GM19324 (cell line): ENCODE results near the gene WNT2B.
"Not testable (repeated sequence)": the region's sequence is repeated elsewhere in the genome, so short reads cannot be mapped to it uniquely, and the experiment has no call there.

Source experiments
- ATAC-seq: cut with Tn5 transposase; IDR thresholded peaks from one replicate; pipeline ENCODE4 v1.9.1; 2021; ENCODE audit warnings: mild to moderate bottlenecking, moderate library complexity; ENCODE audit not compliant: unreplicated experiment, low FRiP score

Gene WNT2B

DNA sequence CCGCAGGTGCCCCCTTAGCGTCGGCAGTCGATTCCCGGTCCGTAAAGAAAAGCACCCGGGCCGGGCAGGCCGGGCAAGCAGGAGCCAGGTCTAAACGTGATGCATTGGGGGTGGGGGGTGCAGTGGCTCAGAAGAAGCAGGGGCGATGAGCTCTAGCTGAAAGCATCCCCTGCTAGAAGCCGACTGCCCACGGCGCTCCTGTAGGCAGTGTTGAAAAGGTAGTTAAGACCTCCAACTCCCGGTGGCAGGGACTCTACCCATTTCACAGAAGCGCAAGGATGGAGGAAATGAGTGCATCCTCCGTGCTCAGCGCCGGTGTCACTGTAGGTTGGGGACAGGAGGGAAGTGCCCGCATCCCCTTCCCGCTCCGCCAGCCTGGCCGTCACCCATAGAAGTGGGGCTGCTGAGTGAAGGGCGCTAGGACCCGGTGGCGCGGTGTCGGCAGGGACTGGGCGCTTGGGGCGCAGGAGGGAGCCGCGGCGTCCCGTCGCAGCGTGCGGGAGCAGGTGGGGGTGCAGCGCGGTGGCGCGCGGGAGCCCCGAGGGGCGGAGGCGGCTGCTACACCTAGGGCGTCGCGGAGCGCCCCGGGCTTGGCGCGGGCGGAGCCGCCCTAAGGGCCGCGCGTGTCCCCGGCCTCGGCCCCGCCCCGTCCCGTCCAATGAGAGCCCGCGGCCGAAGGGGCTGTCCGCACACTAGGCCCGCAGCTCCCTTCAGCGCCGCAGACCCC is at the start of gene WNT2B:
TSS of gene WNT2B (plus strand) at position 688 of the 727 bp plus-strand sequence. CDS start 298 bp downstream, outside the sequence.
- no peak for ATAC-seq

DNA sequence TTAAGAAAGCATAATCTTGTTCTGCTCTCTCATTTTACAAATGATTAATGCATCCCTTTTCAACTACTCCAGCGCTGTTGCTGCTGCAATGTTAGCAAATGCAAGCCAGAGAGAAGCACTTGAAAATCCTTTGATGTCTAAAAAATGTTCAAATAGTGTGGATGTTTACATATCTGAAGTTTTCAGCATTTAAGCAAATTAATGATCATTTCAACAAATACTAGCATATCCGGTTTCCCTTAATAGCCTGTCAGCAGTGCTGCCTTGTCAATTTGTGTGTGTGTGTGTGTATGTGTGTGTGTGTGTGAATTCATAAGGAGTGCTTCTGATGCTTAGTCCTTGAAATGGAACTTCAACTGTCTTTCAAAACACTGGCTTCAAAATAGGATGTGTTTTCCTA is 48.1 kb upstream of the WNT2B start:
- ATAC-seq = no peak

DNA sequence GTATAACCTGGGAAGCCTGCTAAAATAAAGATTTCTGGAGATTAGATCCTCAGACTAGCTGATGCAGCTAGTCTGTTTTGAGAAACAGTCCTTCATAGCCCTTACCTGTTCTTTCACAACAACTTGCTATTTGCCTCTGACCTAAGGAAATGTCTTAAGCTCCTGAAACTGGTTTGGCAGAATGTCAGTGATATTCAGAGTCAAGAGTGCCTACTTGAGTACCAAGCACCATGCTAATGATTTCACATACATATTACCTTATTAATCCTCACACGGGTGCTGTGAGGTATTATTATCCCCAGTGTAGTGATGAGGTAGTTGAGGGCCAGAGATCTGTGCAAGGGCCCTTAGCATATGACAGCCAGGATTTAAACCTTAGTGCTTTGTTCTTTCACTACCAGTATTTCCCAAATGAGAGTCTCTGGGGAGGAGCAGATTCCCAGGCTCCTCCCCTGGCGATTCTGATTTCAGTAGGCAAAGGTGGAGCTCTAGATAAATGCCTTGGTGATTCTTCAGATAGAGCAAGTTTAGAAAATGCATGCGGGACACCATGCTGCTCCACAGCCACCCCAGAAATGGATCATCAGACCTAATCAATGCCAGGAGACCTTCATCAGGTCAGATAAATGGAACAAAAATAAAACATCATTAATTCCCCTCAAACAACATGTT is 47.4 kb upstream of the WNT2B start:
- no peak for ATAC-seq

DNA sequence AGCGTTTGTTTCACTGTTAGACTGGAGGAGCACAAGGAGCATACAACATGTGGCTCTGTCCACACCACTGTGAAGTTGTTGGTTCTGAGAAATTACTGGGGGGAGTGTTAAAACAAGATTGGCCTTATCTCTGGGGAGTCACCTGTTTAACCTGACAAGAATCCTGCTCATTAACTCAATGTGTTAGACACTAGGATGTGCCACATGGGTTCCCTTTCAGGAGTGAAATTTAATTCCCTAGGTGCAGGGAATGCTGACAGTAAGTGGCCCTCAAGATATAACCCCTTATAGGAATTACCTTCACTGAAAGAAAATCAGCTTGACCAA is 45.8 kb upstream of the WNT2B start:
- no peak for ATAC-seq

DNA sequence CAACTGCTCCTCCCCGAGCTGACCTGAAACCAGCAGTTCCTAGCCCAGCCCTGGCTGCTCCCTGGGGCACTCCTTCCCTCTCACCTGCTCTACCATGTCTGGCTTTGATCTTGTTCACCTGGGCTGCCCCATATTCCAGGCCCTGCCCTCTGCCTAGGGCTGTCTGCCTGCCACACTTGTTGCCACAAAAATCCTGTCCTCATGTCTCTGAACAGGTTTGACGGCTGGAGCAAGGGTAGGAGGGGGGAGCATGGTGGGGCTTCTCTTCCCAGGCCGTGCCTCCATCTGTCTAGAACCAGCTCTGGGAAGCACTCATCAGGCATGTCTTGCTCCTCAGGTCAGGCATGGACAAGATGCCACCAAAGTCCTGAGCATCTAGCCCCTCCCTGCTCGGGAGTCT is 44.3 kb upstream of the WNT2B start:
- ATAC-seq = no peak

DNA sequence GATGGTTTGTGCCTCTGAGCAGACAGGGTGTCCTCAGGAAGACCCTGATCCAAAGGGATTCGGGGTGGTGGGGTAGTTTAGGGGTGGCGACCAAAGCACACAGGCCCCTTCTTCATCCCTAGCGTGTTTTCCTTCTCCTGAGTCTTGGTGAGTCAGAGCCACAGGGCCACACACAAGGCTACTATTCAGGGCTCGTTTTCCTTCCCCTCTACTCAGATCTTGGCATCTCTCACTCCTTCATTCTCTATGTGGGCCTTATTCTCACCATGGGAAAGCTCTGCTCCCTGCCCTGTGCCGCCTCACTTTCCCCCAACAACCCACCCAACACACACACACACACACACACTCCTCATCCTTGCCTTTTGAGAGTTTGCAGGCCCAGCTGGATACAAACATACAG is 43.6 kb upstream of the WNT2B start:
- no peak for ATAC-seq

DNA sequence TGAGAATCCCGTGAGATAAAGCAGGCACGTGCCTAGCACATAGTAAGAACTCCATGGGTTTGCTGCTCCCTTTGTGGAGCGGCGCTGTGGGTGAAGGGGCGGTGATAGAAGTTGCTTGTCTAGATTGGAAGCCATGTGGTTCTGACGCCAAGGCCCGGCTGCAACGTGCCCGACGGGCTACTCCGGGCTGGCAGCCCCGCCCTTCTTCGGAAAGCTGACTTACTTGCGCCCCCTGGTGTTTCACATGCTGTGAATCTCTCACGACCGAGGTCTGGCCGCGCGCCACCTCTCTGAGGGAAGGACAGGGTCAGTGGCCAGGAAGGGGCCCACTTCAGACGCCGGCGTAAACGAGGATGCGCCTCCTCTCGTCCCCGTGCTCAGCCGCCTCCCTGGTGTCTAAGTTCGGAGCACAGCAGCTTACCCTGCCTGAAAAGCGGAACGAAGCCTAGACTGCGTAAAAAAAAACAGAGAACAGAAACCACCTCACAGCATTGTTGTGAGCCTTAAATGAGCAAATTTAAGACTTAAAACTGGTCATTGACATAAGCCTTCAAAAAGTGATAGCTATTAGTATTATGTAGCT is 42.6 kb upstream of the WNT2B start:
- peak; percentile 86 for ATAC-seq

DNA sequence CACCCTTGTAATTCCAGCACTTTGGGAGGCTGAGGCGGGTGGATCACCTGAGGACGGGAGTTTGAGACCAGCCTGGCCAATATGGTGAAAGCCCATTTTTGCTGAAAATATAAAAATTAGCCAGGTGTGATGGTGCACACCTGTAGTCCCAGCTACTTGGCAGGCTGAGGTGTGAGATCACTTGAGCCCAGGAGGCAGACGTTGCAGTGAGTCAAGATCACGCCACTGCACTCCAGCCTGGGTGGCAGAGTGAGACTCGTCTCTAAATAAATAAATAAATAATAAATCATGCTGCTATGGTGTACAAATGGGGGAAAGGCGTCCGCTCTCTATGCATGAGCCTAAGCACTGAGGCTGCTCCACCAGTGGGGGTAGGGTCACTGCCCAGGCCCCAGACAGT is 38.4 kb upstream of the WNT2B start:
- ATAC-seq = not testable (repeated sequence)

DNA sequence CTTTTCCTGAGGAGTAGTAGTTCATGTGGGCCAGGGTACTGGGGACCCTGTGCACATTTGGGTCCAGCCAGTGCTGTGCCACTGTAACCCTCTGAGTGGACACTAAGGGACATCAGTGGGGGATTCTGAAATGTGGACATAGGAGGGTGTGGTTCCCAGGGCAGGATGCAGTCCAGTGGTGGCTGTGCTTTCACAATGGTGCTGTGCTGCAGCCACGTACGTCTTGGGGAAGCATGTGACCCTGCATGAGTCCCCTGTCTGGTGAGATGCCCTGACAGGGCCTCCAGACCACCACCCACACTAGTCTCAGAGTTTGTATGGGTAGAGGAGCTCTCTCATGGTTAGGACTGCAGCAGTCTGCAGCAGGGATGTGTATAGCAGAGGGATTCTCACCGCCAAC is 37.8 kb upstream of the WNT2B start:
- no peak for ATAC-seq

DNA sequence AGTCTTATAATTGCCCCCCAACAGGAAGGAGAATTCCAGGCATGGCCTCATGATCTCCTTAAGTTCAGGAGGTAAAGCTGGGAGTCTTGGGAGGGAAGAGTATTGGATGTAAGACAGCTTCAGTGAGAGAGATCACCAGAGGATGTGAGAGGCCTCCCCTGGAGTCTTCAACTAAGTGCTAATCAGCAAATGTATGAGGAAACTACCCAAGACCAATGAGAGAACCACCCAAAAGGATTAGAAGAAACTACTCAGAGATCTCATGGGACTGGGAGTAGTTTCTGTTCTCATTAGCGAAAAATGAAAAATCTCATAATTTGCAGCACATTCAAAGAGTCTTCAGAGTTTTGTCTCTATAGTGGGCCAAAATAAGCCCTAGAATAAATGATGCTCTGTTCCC is 36.6 kb upstream of the WNT2B start:
- no peak for ATAC-seq

DNA sequence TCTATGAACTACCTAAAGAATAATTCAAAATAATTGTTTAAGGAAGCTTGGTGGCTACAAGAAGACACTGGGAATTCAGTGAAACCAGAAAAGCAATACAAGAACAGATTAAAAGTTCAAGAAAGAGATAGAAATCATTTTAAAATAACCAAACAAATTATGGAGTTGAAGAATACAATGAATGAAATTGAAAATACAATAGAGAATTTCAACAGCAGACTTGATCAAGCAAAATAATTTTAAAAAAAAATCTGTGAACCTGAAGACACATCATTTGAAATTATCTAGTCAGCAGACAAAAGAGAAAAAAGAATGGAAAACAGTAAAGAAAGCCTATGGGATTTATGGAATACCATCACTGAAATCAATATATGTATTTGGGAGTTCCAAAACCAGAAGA is 31.2 kb upstream of the WNT2B start:
- no peak for ATAC-seq

DNA sequence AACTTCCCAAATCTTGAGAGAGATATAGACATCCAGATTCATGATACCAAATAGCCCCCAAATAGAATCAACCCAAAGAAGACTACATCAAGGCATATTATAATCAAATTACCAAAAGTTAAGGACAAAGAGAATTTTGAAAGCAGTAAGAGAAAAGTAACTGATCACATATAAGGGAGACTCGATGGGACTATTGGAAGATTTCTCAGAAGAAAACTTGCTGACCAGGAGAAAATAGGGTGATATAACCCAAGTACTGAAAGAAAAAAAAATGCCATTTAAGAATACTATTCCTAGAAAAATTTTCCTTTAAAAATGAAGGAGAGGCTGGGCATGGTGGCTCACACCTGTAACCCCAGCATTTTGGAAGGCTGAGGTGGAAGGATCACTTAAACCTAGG is 30.5 kb upstream of the WNT2B start:
- no peak for ATAC-seq

DNA sequence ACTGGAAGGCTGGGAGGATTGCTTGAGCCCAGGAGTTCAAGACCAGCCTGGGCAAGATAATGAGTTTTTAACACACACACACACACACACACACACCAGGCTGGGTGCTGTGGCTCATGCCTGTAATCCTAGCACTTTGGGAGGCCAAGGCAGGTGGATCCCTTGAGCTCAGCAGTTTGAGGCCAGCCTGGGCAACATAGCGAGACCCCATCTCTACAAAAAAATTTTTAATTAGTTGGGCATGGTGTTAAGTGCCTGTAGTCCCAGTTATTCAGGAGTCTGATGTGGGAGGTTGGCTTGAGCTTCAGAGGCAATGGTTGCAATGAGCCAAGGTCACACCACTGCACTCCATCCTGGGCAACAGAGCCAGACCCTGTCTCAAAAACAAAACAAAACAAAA is 22.7 kb upstream of the WNT2B start:
- not testable (repeated sequence) for ATAC-seq

DNA sequence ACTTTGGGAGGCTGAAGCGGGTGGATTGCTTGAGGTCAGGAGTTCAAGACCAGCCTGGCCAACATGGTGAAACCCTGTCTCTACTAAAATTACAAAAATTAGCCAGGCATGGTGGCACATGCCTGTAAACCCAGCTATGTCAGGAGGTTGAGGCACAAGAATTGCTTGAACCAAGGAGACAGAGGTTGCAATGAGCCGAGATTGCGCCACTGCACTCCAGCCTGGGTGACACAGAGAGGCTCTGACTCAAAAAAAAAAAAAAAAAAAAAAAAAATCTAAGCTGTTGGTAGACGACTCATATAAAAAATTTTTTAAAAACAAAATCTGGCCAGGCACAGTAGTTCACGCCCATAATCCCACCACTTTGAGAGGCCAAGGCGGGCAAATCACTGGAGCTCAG is 21.1 kb upstream of the WNT2B start:
- ATAC-seq = not testable (repeated sequence)

DNA sequence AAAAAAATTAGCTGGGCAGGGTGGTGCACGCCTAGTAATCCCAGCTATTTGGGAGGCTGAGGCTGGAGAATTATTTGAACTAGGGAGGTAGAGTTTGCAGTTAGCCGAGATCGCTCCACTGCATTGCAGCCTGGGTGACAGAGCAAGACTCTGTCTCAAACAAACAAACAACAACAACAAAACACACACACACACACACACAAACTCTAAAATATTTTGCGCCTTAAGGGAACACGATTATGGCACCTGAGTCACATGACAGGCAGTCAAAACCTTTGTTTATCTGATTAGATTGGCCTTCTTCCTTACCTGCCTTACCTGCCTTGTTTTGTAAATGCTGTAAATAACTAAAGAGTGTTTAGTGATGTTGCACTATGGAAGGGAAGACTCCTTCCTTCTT is 20.6 kb upstream of the WNT2B start:
- ATAC-seq = no peak

DNA sequence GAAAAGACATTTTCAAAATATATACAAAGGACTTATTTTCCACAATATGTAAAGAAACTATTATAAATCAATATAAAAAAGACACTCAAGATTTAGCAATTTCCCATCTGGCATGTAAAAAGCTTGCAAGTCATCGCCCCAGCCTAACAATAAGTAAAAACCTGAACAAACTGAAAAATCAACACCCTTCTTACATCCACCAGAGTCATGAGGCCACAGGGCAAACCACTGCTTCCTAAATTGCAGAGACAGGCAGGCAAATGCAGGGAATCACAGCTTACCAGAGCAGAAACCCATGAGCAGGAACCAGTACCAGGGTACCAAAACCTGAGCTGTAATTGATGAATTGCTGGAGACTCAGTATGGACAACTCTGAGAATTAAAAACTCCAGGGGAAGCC is 16.7 kb upstream of the WNT2B start:
- ATAC-seq = no peak

DNA sequence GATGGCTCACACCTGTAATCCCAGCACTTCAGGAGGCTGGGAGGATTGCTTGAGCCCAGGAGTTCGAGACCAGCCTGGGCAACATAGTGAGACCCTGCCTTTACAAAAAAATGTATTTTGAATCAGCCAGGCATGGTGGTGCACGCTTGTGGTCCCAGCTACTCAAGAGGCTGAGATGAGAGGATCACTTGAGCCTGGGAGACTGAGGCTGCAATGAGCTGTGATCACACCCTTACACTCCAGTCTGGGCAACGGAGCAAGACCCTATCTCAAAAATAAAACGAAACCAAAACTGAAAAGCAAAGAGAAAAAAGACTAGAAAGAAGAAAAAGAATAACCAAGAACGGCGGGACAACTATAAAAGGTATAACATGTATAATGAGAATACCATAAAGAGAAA is 15.4 kb upstream of the WNT2B start:
- no peak for ATAC-seq

DNA sequence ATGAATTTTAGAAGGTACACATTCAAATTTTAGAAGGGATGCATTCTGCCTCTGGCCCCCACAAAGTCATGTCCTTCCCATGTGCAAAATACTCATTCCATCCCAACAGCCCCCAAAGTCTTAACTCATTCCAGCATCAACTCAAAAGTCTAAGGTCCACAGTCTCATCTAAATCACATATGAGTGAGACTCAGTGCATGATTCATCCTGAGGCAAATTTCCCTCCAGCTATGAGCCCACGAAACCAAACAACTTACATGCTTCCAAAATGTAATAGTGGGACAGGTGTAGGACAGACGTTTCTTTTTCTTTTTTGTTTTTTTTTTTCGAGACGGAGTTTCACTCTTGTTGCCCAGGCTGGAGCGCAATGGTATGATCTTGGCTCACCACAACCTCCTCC is 12.5 kb upstream of the WNT2B start:
- no peak for ATAC-seq

DNA sequence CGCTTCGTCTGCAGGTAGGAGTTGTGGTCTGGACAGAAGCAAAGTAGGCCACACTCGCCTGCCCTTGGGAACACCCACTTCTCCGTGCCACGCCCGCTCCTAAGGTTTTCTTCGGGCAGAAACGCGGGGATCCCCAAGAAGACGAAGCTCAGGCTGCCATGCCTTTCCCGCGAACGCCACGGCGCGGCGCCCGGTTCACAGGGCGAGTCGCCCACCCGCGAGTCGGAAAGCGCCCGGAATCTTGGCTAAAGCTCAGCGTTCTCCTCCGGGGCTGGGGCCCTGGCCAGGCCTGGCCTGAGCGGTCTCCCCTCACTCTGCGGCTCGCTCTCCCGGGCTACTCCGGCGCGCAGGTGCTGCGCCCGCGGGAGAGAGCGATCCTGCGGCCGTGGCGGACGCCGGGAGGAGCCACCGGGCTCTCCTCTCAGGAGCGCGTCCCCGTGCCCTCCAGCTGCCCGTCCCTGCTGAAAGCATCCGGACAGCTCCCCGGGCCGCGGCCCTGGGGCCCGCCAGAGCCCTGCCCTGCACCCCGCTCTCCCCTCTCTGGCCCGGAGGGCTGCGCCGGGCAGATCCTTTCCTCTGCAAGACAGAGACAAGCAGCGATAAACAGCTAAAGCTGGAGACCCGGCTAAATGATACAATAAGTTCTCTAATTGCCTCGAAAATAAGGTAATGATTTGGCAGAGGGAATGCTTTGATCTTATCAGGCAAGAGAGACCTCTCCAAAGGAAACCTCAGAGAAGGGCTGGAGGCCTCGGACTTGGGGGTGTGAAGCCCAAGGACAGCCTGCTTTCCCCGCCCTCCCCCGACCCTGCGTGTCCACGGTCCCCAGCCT is 6.7 kb upstream of the WNT2B start:
- no peak for ATAC-seq

DNA sequence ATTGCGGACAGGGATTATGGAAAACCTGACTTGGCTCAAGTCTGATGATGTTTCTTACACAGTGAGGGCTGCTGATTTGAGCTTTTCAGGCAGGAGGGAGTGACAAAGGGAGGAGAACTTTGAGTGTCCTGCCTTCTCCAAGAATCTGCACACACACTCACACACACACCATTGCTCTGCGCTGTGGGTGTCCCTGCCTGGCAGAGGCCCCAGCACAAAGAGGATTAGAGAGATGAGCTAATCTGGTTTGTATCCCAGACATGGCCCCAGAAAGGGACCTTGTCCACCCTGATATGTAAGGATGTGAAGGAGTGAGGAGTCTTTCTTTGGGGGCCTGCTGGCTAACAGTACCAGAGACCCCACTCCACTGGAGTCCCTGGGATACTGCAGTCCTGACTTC is 5.9 kb upstream of the WNT2B start:
- no peak for ATAC-seq

DNA sequence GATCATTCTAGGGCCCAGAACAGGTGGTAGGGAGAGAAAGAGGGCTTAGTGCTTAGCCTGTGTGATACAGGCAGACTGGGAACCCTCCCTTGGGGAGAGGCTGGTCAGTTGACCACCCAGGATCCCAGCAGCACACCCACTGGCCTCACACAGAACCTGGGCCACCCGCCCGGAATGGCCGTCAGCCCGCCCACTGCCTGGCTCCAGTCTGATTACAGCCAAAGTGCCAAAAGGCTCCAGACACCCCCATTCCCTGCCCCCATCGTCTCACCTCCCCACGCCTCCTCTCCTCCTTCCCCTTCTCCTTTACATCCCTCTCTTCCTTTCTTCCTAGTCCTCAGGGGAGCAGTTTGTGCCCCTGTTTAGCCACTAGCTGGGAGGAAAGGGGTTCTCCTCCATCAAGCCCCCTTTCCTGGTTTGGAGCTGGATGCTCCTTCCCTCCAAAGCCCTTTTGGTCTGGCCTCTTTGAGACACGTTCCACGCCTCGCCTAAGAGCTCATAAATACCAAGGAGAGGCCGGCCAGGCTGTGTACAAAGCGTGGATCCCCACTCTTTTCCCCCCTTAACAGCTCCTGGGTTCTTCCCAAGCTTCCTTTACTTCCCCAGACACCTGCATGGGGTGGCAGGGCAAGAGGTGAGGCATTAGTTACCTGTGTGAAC is 4.6 kb upstream of the WNT2B start:
- no peak for ATAC-seq
